SKM-1 (cell line): ENCODE measurements around the gene ERC2.

ENCODE experiments used
- DNase-seq: peaks from one replicate; lab custom pipeline; 2025; ENCODE audit not compliant: unreplicated experiment; lab: John Stamatoyannopoulos, UW

ERC2 gene

GRCh38 chr3:56260262-56260661 lies 208.0 kb downstream of the ERC2 start:
- no peak for DNase-seq

- no peak for DNase-seq
Measured at GRCh38 chr3:56257826-56258225, 210.4 kb downstream of the ERC2 start.

GRCh38 chr3:56254835-56255234 lies 213.4 kb downstream of the ERC2 start:
- no peak for DNase-seq

GRCh38 chr3:56253941-56254665 lies 214.2 kb downstream of the ERC2 start:
- DNase-seq: no peak

GRCh38 chr3:56251343-56251945 lies 216.8 kb downstream of the ERC2 start:
- DNase-seq: peak; percentile 35

- DNase-seq: no peak
Measured at GRCh38 chr3:56248021-56248420, 220.2 kb downstream of the ERC2 start.

GRCh38 chr3:56238299-56238698 lies 230.0 kb downstream of the ERC2 start:
- no peak for DNase-seq

GRCh38 chr3:56233742-56234141 lies 234.5 kb downstream of the ERC2 start:
- no peak for DNase-seq

- DNase-seq: no peak
Measured at GRCh38 chr3:56229311-56229710, 239.0 kb downstream of the ERC2 start.

- no peak for DNase-seq
Measured at GRCh38 chr3:56222866-56223265, 245.4 kb downstream of the ERC2 start.

- no peak for DNase-seq
Measured at GRCh38 chr3:56219894-56220805, 248.1 kb downstream of the ERC2 start.

- no peak for DNase-seq
Measured at GRCh38 chr3:56209982-56210751, 258.1 kb downstream of the ERC2 start.

GRCh38 chr3:56207922-56208321 lies 260.3 kb downstream of the ERC2 start:
- no peak for DNase-seq

GRCh38 chr3:56205406-56205805 lies 262.9 kb downstream of the ERC2 start:
- no peak for DNase-seq

- DNase-seq: no peak
Measured at GRCh38 chr3:56202997-56203396, 265.3 kb downstream of the ERC2 start.

- DNase-seq: no peak
Measured at GRCh38 chr3:56201407-56201806, 266.9 kb downstream of the ERC2 start.

- DNase-seq: no peak
Measured at GRCh38 chr3:56200251-56200650, 268.0 kb downstream of the ERC2 start.

- DNase-seq: no peak
Measured at GRCh38 chr3:56197991-56198390, 270.3 kb downstream of the ERC2 start.

- DNase-seq: no peak
Measured at GRCh38 chr3:56197259-56197965, 270.9 kb downstream of the ERC2 start.

- DNase-seq: no peak
Measured at GRCh38 chr3:56196700-56197099, 271.6 kb downstream of the ERC2 start.
